DOHH2 (cell line): ENCODE measurements around the gene SCFD2.

Source experiments
- H3F3A ChIP-seq: fragments of 200-600 bp; sonication (generic), shearing (Covaris generic); 2 replicates; pipeline ENCODE4 v1.6.0; 2016; ENCODE audit warnings: antibody characterized with exemption, mild to moderate bottlenecking; ENCODE audit not compliant: control insufficient read depth, insufficient read depth
- H3K27ac ChIP-seq: fragments of 200-600 bp; sonication (generic); 2 replicates; pipeline ENCODE4 v1.5.1; 2014; ENCODE audit warnings: low read depth, mild to moderate bottlenecking, low read length, moderate library complexity
- H3K27me3 ChIP-seq: fragments of 200-600 bp; sonication (generic); 2 replicates; pipeline ENCODE4 v1.6.1; 2014; ENCODE audit warnings: mild to moderate bottlenecking, low read length, mixed read lengths; ENCODE audit not compliant: control insufficient read depth
- H3K36me3 ChIP-seq: fragments of 200-600 bp; sonication (generic); 2 replicates; pipeline ENCODE4 v1.6.1; 2014; ENCODE audit warnings: mild to moderate bottlenecking, low read length, moderate library complexity, mixed read lengths; ENCODE audit not compliant: control insufficient read depth
- H3K4me1 ChIP-seq: fragments of 200-600 bp; sonication (generic); 2 replicates; pipeline ENCODE4 v1.6.1; 2014; ENCODE audit warnings: mild to moderate bottlenecking, low read length, mixed read lengths; ENCODE audit not compliant: control insufficient read depth
- H3K4me2 ChIP-seq: fragments of 200-600 bp; sonication (generic); 2 replicates; pipeline ENCODE4 v1.6.0; 2014; ENCODE audit warnings: mild to moderate bottlenecking, low read length, moderate library complexity
- H3K4me3 ChIP-seq: fragments of 200-600 bp; sonication (generic); 2 replicates; pipeline ENCODE4 v1.5.1; 2014; ENCODE audit warnings: mild to moderate bottlenecking, low read length, mixed read lengths
- H3K79me2 ChIP-seq: fragments of 200-600 bp; sonication (generic); 2 replicates; pipeline ENCODE4 v1.6.1; 2014; ENCODE audit warnings: mild to moderate bottlenecking, low read length, mixed read lengths; ENCODE audit not compliant: control insufficient read depth
- H3K9me2 ChIP-seq: fragments of 200-600 bp; sonication (generic); replicated peaks from 2 replicates; pipeline ENCODE4 v1.6.1; 2014; ENCODE audit warnings: mild to moderate bottlenecking, low read length, mixed read lengths; ENCODE audit not compliant: control insufficient read depth
- H3K9me3 ChIP-seq: fragments of 200-600 bp; sonication (generic); 2 replicates; pipeline ENCODE4 v1.6.1; 2014; ENCODE audit warnings: antibody characterized with exemption, low read length, mixed read lengths; ENCODE audit not compliant: control insufficient read depth, insufficient read depth
- H4K20me1 ChIP-seq: fragments of 200-600 bp; sonication (generic); 2 replicates; pipeline ENCODE4 v1.6.0; 2014; ENCODE audit warnings: low read depth, mild to moderate bottlenecking, antibody characterized with exemption, low read length, moderate library complexity; ENCODE audit not compliant: control insufficient read depth, insufficient read depth
- CTCF ChIP-seq: fragments of 200-600 bp; sonication (generic); IDR thresholded peaks from one replicate; pipeline ENCODE4 v1.5.1; 2014; ENCODE audit warnings: antibody characterized with exemption, mild to moderate bottlenecking, low read depth, low read length; ENCODE audit not compliant: poor library complexity, severe bottlenecking
- EZH2phosphoT487 ChIP-seq: fragments of 200-600 bp; sonication (generic); IDR thresholded peaks from 2 replicates; pipeline ENCODE4 v1.6.1; 2017; ENCODE audit warnings: borderline replicate concordance, mild to moderate bottlenecking, antibody characterized with exemption, low read length, moderate library complexity, mixed read lengths

Gene SCFD2

DNA sequence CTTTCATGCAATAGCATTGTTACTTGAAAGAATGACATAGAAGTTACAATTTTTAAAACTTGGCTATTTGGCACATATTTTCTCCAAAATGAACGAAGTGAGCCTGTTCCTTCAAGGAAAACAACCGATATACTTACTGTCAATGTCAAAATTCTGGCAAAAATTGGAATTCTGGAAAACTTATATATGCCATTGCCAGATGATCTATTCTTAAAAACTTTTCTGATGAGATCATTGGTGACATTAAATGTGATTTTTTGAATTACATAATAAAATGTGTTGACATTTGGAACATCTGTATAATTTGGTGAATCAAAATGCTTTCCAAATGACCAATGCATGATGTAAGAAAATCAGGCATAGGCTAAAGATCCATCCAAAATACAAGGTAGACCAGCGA is 209.0 kb downstream of the SCFD2 start:
- H3K36me3 ChIP-seq, result no peaks in the 10 kb centered on the region
- no peak overlapping the region for H3K4me2 ChIP-seq
- H3F3A ChIP-seq, result no peaks in the 10 kb centered on the region
- no peak overlapping the region for H3K4me3 ChIP-seq
- no peaks in the 10 kb centered on the region for H3K9me2 ChIP-seq
- no peaks in the 10 kb centered on the region for H3K4me1 ChIP-seq
- no peaks in the 10 kb centered on the region for H3K27me3 ChIP-seq
- no peaks in the 10 kb centered on the region for H4K20me1 ChIP-seq
- no peak overlapping the region for H3K27ac ChIP-seq
- no peak for TF ChIP-seq CTCF
- TF ChIP-seq EZH2phosphoT487, result no peak
- H3K79me2 ChIP-seq, result no peaks in the 10 kb centered on the region
- H3K9me3 ChIP-seq, result peaks cover 10% of the 10 kb centered on the region; the same call in 1 of the 2 replicates

DNA sequence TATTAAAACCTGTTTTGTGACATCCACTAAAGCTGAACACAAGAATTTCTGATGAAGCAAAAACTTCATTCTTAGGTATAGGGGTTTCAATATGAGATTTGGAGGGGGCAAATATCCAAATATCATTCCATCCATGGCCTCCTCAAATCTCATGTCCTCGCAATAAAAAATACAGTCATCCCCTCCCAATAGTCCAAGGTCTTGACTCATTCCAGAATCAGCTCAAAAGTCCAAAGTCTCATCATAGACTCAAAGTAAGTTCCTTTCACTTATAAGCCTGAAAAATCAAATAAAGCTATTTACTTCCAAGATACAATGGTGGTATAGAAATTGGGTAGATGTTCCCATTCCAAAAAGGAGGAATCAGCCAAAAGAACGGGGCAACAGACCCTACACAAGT is 213.4 kb downstream of the SCFD2 start:
- peaks cover 10% of the 10 kb centered on the region; the same call in 1 of the 2 replicates for H3K9me3 ChIP-seq
- no peak overlapping the region for H3K4me2 ChIP-seq
- H3K9me2 ChIP-seq, result no peaks in the 10 kb centered on the region
- H3K27me3 ChIP-seq, result no peaks in the 10 kb centered on the region
- no peaks in the 10 kb centered on the region for H3K79me2 ChIP-seq
- no peaks in the 10 kb centered on the region for H3K36me3 ChIP-seq
- TF ChIP-seq CTCF (no peak), EZH2phosphoT487 (no peak)
- H3K4me3 ChIP-seq, result no peak overlapping the region
- H3K27ac ChIP-seq, result no peak overlapping the region
- no peaks in the 10 kb centered on the region for H3K4me1 ChIP-seq
- no peaks in the 10 kb centered on the region for H4K20me1 ChIP-seq
- H3F3A ChIP-seq, result no peaks in the 10 kb centered on the region

DNA sequence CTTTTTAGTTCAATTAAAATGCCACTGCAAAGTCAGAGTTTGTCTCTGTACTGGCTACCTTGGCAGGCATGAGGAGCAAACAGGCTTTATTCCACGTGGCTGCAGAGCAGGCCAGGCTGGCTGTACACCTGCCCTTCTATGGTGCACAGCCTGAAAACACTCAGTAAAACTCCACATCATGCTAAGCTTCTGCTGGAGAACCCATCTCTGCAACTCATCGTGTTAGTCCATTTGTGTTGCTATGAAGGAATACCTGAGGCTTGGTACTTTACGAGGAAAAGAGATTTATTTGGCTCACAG is 214.4 kb downstream of the SCFD2 start:
- TF ChIP-seq EZH2phosphoT487 (no peak), CTCF (no peak)
- H3K4me1 ChIP-seq, result no peaks in the 10 kb centered on the region
- no peak overlapping the region for H3K4me2 ChIP-seq
- no peaks in the 10 kb centered on the region for H3K36me3 ChIP-seq
- H3K79me2 ChIP-seq, result no peaks in the 10 kb centered on the region
- no peak overlapping the region for H3K27ac ChIP-seq
- no peaks in the 10 kb centered on the region for H3K9me2 ChIP-seq
- H3K4me3 ChIP-seq, result no peak overlapping the region
- H3K9me3 ChIP-seq, result peaks cover 10% of the 10 kb centered on the region; the same call in 1 of the 2 replicates
- no peaks in the 10 kb centered on the region for H4K20me1 ChIP-seq
- no peaks in the 10 kb centered on the region for H3K27me3 ChIP-seq
- no peaks in the 10 kb centered on the region for H3F3A ChIP-seq
